Measurements from ENCODE around the gene ASB18.

DNA sequence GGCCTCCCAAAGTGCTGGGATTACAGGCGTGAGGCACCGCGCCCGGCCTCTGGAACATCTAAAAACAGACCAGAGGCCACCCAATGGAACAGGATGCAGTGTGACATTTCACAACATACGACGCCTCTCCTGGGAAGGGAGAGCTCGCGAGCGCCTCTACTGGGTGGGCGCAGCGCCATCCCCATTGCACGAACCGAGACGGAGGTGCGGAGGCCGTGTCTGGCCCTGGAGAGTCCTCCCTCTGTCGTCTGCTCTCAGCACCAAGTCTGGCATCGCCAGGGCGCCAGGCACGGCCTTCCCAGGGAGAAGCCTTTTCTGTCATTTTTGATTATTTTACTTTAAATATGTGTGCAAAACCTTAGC is 86.6 kb downstream of the ASB18 start:
- TF ChIP-seq ZNF292 (CRISPR knock-in tag; IDR thresholded peaks at IDR 0.05; ENCODE audit: borderline replicate concordance, low read depth) = no peak
- no peak for TF ChIP-seq JUND (CRISPR knock-in tag; IDR thresholded peaks at IDR 0.05)
- TF ChIP-seq ZNF274 (CRISPR knock-in tag; IDR thresholded peaks at IDR 0.05) = no peak
- no peak for TF ChIP-seq ZNF331 (CRISPR knock-in tag; IDR thresholded peaks at IDR 0.05)
- TF ChIP-seq, protein P1, sequence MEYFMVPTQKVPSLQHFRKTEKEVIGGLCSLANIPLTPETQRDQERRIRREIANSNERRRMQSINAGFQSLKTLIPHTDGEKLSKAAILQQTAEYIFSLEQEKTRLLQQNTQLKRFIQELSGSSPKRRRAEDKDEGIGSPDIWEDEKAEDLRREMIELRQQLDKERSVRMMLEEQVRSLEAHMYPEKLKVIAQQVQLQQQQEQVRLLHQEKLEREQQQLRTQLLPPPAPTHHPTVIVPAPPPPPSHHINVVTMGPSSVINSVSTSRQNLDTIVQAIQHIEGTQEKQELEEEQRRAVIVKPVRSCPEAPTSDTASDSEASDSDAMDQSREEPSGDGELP (IDR thresholded peaks at IDR 0.05; ENCODE audit: borderline replicate concordance, low read depth) = no peak
- TF ChIP-seq ZNF577 (CRISPR knock-in tag; IDR thresholded peaks at IDR 0.05; ENCODE audit: borderline replicate concordance, low read depth) = no peak
- TF ChIP-seq ZNF607 (CRISPR knock-in tag; IDR thresholded peaks at IDR 0.05; ENCODE audit: borderline replicate concordance) = no peak
- no peak for TF ChIP-seq POLR2A (IDR thresholded peaks at IDR 0.05; ENCODE audit: insufficient read depth in 1 of 2, low read depth in 2 of 2, low read length in 2 of 2)
- TF ChIP-seq NFKB2 (CRISPR knock-in tag; IDR thresholded peaks at IDR 0.05; ENCODE audit: borderline replicate concordance) = no peak
- no peak for TF ChIP-seq PHF20 (CRISPR knock-in tag; IDR thresholded peaks at IDR 0.05)
- TF ChIP-seq FOXC1 (CRISPR knock-in tag; IDR thresholded peaks at IDR 0.05; ENCODE audit: borderline replicate concordance) = no peak
